Muscle of back (tissue), 13 donors: Measurements from ENCODE around the gene AMPH. TPM values are rescaled to one million over a fixed set of nuclear protein-coding genes. Genes with fewer than 3 reads are reported as not detected.
A peak's percentile ranks its signal among the peaks of the same experiment; 100 is the strongest.

Experiments
- DNase-seq, 3 donors: peaks; one replicate each; pipeline versions ENCODE4 v3.0.0 to v3.0.0-alpha.2; 2013
- long read RNA-seq, 9 donors: transcript quantifications; one replicate each; lab custom pipeline, GENCODE V29; 2026
- polyA plus RNA-seq, 10 donors: library from polyadenylated mRNA; unstranded; fragments of 120-200 nt; gene quantifications; one replicate each; pipeline ENCODE4 v1.2.1, GENCODE V29; 2013; ENCODE audit not compliant: insufficient read length in 10 of 10

The AMPH gene
- polyA plus RNA-seq = 10 to 100 TPM in 5 of 10 donors, 1 to 10 TPM in 5; 6.0 to 13.7 (median 10.2) TPM
- long read RNA-seq, donor 1, partial matches to known transcripts = 0 of 2 reads
- long read RNA-seq, donor 1, other reads (novel, unspliced or antisense) = 0 of 2 reads
- long read RNA-seq, donor 2 = 0 reads
- long read RNA-seq, donor 3 = 0 reads
- long read RNA-seq, donor 4 = 0 reads
- long read RNA-seq, donor 5, partial matches to known transcripts = 0 of 1 reads
- long read RNA-seq, donor 5, other reads (novel, unspliced or antisense) = 0 of 1 reads
- long read RNA-seq, donor 6, partial matches to known transcripts = 0 of 3 reads
- long read RNA-seq, donor 6, other reads (novel, unspliced or antisense) = 0 of 3 reads
- long read RNA-seq, donor 7, partial matches to known transcripts = 0 of 2 reads
- long read RNA-seq, donor 7, other reads (novel, unspliced or antisense) = 0 of 2 reads
- long read RNA-seq, donor 8 = 0 reads
- long read RNA-seq, donor 9 = 0 reads

- peak; percentile 66 to 91 (median 80) for DNase-seq
Measured at GRCh38 chr7:38630720-38631673, at the start of gene AMPH. Gene AMPH, minus strand, starts transcription at chr7:38631373. Its CDS starts 22 bp downstream, at chr7:38631351.

GRCh38 chr7:38679419-38679818 is 48.2 kb upstream of the AMPH start:
- no peak for DNase-seq

- DNase-seq = no peak
Measured at GRCh38 chr7:38678698-38679054, 47.5 kb upstream of the AMPH start.

- no peak for DNase-seq
Measured at GRCh38 chr7:38677981-38678697, 47.0 kb upstream of the AMPH start.

GRCh38 chr7:38675494-38676106 is 44.4 kb upstream of the AMPH start:
- peak in 2 of 3 donors; percentile 27 to 73 for DNase-seq

- no peak for DNase-seq
Measured at GRCh38 chr7:38674513-38674912, 43.3 kb upstream of the AMPH start.

GRCh38 chr7:38673795-38674194 is 42.6 kb upstream of the AMPH start:
- peak in 2 of 3 donors; percentile 13 to 34 for DNase-seq

GRCh38 chr7:38671911-38672905 is 41.0 kb upstream of the AMPH start:
- DNase-seq = no peak

- DNase-seq = no peak
Measured at GRCh38 chr7:38669965-38670520, 38.9 kb upstream of the AMPH start.

GRCh38 chr7:38664972-38665371 is 33.8 kb upstream of the AMPH start:
- DNase-seq = no peak

- DNase-seq = peak in 1 of 3 donors; percentile 13
Measured at GRCh38 chr7:38660427-38661099, 29.4 kb upstream of the AMPH start.

GRCh38 chr7:38659931-38660330 is 28.8 kb upstream of the AMPH start:
- no peak for DNase-seq

GRCh38 chr7:38658921-38659320 is 27.7 kb upstream of the AMPH start:
- no peak for DNase-seq

- DNase-seq = peak in 1 of 3 donors; percentile 10
Measured at GRCh38 chr7:38656968-38657367, 25.8 kb upstream of the AMPH start.

GRCh38 chr7:38655833-38656774 is 24.9 kb upstream of the AMPH start:
- peak in 1 of 3 donors; percentile 32 for DNase-seq

GRCh38 chr7:38637957-38638356 is 6.8 kb upstream of the AMPH start:
- no peak for DNase-seq

GRCh38 chr7:38632411-38632810 is 1.2 kb upstream of the AMPH start:
- DNase-seq = no peak
